Measurements from ENCODE around the gene GDI1.

DNA sequence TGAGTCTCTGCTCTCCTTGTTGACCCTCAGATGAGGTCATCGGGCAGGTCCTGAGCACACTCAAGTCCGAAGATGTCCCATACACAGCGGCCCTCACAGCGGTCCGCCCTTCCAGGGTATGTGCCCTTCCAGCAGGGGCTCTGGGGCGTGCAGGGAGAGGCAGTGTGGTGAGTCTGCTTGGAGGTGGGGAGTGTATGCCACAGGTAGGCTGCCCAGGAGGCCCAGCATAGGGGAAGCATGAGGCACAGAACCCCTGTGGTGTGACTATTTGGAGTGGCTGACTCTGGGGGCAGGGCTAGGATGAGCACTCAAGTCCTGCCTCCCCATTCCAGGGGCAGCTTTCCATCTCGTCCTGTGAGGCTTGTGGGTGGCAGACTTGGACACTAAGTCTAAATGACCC is 3.3 kb upstream of the GDI1 start:
- TF ChIP-seq, protein P1, sequence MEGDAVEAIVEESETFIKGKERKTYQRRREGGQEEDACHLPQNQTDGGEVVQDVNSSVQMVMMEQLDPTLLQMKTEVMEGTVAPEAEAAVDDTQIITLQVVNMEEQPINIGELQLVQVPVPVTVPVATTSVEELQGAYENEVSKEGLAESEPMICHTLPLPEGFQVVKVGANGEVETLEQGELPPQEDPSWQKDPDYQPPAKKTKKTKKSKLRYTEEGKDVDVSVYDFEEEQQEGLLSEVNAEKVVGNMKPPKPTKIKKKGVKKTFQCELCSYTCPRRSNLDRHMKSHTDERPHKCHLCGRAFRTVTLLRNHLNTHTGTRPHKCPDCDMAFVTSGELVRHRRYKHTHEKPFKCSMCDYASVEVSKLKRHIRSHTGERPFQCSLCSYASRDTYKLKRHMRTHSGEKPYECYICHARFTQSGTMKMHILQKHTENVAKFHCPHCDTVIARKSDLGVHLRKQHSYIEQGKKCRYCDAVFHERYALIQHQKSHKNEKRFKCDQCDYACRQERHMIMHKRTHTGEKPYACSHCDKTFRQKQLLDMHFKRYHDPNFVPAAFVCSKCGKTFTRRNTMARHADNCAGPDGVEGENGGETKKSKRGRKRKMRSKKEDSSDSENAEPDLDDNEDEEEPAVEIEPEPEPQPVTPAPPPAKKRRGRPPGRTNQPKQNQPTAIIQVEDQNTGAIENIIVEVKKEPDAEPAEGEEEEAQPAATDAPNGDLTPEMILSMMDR (IDR thresholded peaks at IDR 0.05) = no peak
- TF ChIP-seq POLR2A (IDR thresholded peaks at IDR 0.05) = no peak
